Measurements from ENCODE around the gene HAPLN3. TPM values are rescaled to one million over a fixed set of nuclear protein-coding genes. Genes with fewer than 3 reads are reported as not detected.

Gene HAPLN3
- total RNA-seq, 2 donors from 2014 or later: 1.9 to 3.6 TPM

DNA sequence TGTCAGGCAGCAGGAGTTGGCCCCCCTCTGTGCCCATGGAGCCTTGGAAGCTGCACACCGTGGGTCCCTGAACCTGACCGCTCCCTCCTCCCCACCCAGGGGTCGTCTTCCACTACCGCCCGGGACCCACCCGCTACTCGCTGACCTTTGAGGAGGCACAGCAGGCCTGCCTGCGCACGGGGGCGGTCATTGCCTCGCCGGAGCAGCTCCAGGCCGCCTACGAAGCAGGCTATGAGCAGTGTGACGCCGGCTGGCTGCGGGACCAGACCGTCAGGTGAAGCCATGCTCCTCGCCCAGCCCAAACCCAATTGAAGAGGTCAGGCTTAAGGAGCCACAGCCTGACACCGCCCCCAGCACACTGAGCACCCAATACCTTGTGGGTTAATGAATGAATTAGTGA is 48.2 kb downstream of the HAPLN3 start:
- no peak overlapping the region for H3K9ac ChIP-seq (ENCODE audit: low read depth in 2 of 2, low read length in 2 of 2)
- TF ChIP-seq, protein P1, sequence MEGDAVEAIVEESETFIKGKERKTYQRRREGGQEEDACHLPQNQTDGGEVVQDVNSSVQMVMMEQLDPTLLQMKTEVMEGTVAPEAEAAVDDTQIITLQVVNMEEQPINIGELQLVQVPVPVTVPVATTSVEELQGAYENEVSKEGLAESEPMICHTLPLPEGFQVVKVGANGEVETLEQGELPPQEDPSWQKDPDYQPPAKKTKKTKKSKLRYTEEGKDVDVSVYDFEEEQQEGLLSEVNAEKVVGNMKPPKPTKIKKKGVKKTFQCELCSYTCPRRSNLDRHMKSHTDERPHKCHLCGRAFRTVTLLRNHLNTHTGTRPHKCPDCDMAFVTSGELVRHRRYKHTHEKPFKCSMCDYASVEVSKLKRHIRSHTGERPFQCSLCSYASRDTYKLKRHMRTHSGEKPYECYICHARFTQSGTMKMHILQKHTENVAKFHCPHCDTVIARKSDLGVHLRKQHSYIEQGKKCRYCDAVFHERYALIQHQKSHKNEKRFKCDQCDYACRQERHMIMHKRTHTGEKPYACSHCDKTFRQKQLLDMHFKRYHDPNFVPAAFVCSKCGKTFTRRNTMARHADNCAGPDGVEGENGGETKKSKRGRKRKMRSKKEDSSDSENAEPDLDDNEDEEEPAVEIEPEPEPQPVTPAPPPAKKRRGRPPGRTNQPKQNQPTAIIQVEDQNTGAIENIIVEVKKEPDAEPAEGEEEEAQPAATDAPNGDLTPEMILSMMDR (IDR thresholded peaks at IDR 0.05): no peak
- intact Hi-C loops (cut with DNase I): no loop called here
- no peak overlapping the region for H3K27ac ChIP-seq
- H3K4me1 ChIP-seq: no peaks in the 10 kb centered on the region
- no peaks in the 10 kb centered on the region for H3K36me3 ChIP-seq
- no peak for DNase-seq
- H3K27me3 ChIP-seq: no peaks in the 10 kb centered on the region
- H3K4me3 ChIP-seq: no peak overlapping the region
- H3K9me3 ChIP-seq: no peaks in the 10 kb centered on the region

DNA sequence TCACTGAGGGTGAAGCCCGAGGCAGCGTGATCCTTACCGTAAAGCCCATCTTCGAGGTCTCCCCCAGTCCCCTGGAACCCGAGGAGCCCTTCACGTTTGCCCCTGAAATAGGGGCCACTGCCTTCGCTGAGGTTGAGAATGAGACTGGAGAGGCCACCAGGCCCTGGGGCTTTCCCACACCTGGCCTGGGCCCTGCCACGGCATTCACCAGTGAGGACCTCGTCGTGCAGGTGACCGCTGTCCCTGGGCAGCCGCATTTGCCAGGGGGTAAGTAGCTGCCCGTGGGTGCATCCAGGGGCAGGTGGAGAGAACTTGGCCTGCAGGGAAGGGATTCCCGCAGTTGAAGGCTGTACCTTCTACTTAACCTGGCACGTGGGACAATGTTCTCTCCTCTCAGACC is 49.7 kb downstream of the HAPLN3 start:
- no peaks in the 10 kb centered on the region for H3K36me3 ChIP-seq
- intact Hi-C loops (cut with DNase I): no loop called here
- H3K9ac ChIP-seq (ENCODE audit: low read depth in 2 of 2, low read length in 2 of 2): no peak overlapping the region
- H3K9me3 ChIP-seq: no peaks in the 10 kb centered on the region
- H3K27ac ChIP-seq: no peak overlapping the region
- TF ChIP-seq, protein P1 (IDR thresholded peaks at IDR 0.05): no peak
- H3K4me1 ChIP-seq: no peaks in the 10 kb centered on the region
- DNase-seq: no peak
- H3K27me3 ChIP-seq: no peaks in the 10 kb centered on the region
- H3K4me3 ChIP-seq: no peak overlapping the region

DNA sequence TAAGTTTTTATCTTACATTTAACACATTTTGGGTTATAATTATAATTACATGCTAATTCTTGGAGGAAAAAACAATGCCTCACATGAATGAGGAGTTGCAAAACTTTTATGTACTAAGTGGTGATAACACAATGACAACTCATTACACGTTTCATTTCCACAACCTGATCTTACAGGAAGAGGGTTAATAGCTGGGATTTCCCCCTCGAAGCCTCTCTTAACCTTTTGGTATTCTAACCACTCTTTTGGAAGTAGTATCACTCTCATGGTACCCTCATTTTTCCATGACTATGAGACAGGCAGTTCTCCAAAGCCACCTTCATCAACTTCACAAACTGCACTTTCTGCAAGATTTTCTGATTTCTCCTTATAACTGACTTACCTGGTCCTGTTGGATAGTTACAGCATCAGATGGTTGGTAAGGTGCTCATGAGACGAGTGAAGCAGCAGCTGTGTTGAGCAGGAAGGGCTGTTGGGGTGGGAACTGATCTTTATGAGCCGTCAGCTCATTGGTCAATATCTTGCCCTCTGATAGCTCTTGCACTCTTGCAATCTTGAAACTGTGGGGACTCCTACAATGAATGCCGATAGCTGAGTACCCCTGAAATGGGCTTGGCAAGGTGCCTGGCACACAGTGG is 50.5 kb downstream of the HAPLN3 start:
- H3K27me3 ChIP-seq: no peaks in the 10 kb centered on the region
- H3K9ac ChIP-seq (ENCODE audit: low read depth in 2 of 2, low read length in 2 of 2): no peak overlapping the region
- no peaks in the 10 kb centered on the region for H3K4me1 ChIP-seq
- DNase-seq: no peak
- H3K4me3 ChIP-seq: no peak overlapping the region
- intact Hi-C loops (cut with DNase I): no loop called here
- TF ChIP-seq, protein P1 (IDR thresholded peaks at IDR 0.05): no peak
- no peak overlapping the region for H3K27ac ChIP-seq
- no peaks in the 10 kb centered on the region for H3K36me3 ChIP-seq
- no peaks in the 10 kb centered on the region for H3K9me3 ChIP-seq

DNA sequence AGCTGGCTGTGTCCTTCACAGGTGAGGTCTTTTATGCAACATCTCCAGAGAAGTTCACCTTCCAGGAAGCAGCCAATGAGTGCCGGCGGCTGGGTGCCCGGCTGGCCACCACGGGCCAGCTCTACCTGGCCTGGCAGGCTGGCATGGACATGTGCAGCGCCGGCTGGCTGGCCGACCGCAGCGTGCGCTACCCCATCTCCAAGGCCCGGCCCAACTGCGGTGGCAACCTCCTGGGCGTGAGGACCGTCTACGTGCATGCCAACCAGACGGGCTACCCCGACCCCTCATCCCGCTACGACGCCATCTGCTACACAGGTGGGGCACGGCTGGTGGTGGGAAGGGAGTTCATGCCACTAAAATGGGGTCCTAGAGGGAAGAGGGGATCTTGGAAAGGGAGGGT is 52.0 kb downstream of the HAPLN3 start:
- no peak overlapping the region for H3K9ac ChIP-seq (ENCODE audit: low read depth in 2 of 2, low read length in 2 of 2)
- H3K4me3 ChIP-seq: no peak overlapping the region
- no peak overlapping the region for H3K27ac ChIP-seq
- intact Hi-C loops (cut with DNase I): no loop called here
- no peaks in the 10 kb centered on the region for H3K9me3 ChIP-seq
- no peaks in the 10 kb centered on the region for H3K27me3 ChIP-seq
- no peaks in the 10 kb centered on the region for H3K4me1 ChIP-seq
- no peak for DNase-seq
- TF ChIP-seq, protein P1 (IDR thresholded peaks at IDR 0.05): no peak
- no peaks in the 10 kb centered on the region for H3K36me3 ChIP-seq

DNA sequence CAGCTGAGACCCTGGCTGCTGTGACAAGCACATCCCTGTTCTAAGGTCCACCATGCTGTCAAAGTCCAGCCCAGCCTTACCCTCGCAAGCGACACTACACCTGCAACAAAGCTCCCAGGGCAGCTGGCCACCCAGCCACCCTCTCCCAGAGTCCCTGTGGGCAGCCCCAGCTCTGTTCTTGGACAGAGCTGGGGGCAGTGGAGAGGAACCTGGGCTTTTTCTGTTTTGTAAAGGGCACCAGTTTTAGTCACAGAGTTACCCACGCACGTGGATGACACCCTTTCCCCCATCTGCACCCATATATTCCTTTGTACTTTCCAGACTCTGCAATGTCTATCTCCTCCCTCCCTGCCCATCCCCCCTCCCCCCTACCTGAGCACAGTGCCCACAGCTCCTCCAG is 53.2 kb downstream of the HAPLN3 start:
- no peak for DNase-seq
- intact Hi-C loops (cut with DNase I): no loop called here
- Histone ChIP-seq H3K27ac (no peak overlapping the region), H3K4me3 (no peak overlapping the region), H3K36me3 (no peaks in the 10 kb centered on the region), H3K4me1 (no peaks in the 10 kb centered on the region), H3K9me3 (no peaks in the 10 kb centered on the region), H3K9ac (ENCODE audit: low read depth in 2 of 2, low read length in 2 of 2) (no peak overlapping the region), H3K27me3 (no peaks in the 10 kb centered on the region)
- TF ChIP-seq, protein P1 (IDR thresholded peaks at IDR 0.05): no peak
